GM23338 (cell line): ENCODE data around the gene TMEM190. TPM values are rescaled to one million over a fixed set of nuclear protein-coding genes. Genes with fewer than 3 reads are reported as not detected.

ENCODE experiments used
- ATAC-seq: fragments of 200-7000 bp; cut with Tn5 transposase; 3 replicates; pipeline ENCODE4 v1.9.1; 2020
- DNase-seq: peaks from one replicate; pipeline ENCODE4 v3.0.0-alpha.2; 2015; ENCODE audit warnings: low spot score
- H2AFZ ChIP-seq: fragments of 200-600 bp; sonication (generic); 2 replicates; pipeline ENCODE4 v1.8.0; 2016; ENCODE audit warnings: antibody characterized with exemption, mild to moderate bottlenecking, moderate library complexity
- H3F3A ChIP-seq: fragments of 200-600 bp; sonication (generic); replicated peaks from 2 replicates; pipeline ENCODE4 v1.8.0; 2017; ENCODE audit warnings: antibody characterized with exemption, mixed run types, low read depth
- H3K27ac ChIP-seq: fragments of 200-600 bp; sonication (generic); 2 replicates; pipeline ENCODE4 v1.6.1; 2016; ENCODE audit warnings: low read depth
- H3K27me3 ChIP-seq: fragments of 200-600 bp; sonication (generic); 2 replicates; pipeline ENCODE4 v1.8.0; 2016; ENCODE audit warnings: mild to moderate bottlenecking, mixed run types, moderate library complexity; ENCODE audit not compliant: insufficient read depth
- H3K36me3 ChIP-seq: fragments of 200-600 bp; sonication (generic); 2 replicates; pipeline ENCODE4 v1.8.0; 2016; ENCODE audit warnings: mild to moderate bottlenecking; ENCODE audit not compliant: insufficient read depth
- H3K4me1 ChIP-seq: fragments of 200-600 bp; sonication (generic); 2 replicates; pipeline ENCODE4 v1.8.0; 2016; ENCODE audit warnings: mild to moderate bottlenecking, moderate library complexity; ENCODE audit not compliant: insufficient read depth
- H3K4me2 ChIP-seq: fragments of 200-600 bp; sonication (generic); 2 replicates; pipeline ENCODE4 v1.7.1; 2017; ENCODE audit warnings: mixed run types
- H3K4me3 ChIP-seq: fragments of 200-600 bp; sonication (generic); 2 replicates; pipeline ENCODE4 v1.6.1; 2016; ENCODE audit warnings: mixed run types
- H3K79me2 ChIP-seq: fragments of 200-600 bp; sonication (generic); replicated peaks from 2 replicates; pipeline ENCODE4 v1.8.0; 2017; ENCODE audit warnings: mild to moderate bottlenecking; ENCODE audit not compliant: insufficient read depth
- H3K9me2 ChIP-seq: fragments of 200-600 bp; sonication (generic); 2 replicates; pipeline ENCODE4 v1.8.0; 2017; ENCODE audit not compliant: insufficient read depth
- H4K20me1 ChIP-seq: fragments of 200-600 bp; sonication (generic); replicated peaks from 2 replicates; pipeline ENCODE4 v1.8.0; 2017; ENCODE audit warnings: mild to moderate bottlenecking; ENCODE audit not compliant: insufficient read depth
- H3K27ac Mint-ChIP-seq: 2 replicates; pipeline ENCODE4 v1.8.0; 2020; ENCODE audit warnings: inconsistent platforms, mild to moderate bottlenecking, moderate library complexity, mixed read lengths
- H3K27me3 Mint-ChIP-seq: 3 replicates; pipeline ENCODE4 v1.8.0; 2022; ENCODE audit warnings: low read depth, mild to moderate bottlenecking, moderate library complexity, mixed read lengths, inconsistent platforms; ENCODE audit not compliant: insufficient read depth, poor library complexity
- H3K36me3 Mint-ChIP-seq: 3 replicates; pipeline ENCODE4 v1.8.0; 2021; ENCODE audit warnings: low read depth, mild to moderate bottlenecking, inconsistent platforms, moderate library complexity, mixed read lengths
- H3K4me1 Mint-ChIP-seq: 3 replicates; pipeline ENCODE4 v1.8.0; 2020; ENCODE audit warnings: mild to moderate bottlenecking, inconsistent platforms, mixed read lengths
- H3K4me3 Mint-ChIP-seq: 3 replicates; pipeline ENCODE4 v1.8.0; 2021; ENCODE audit warnings: moderate library complexity, mild to moderate bottlenecking, inconsistent platforms, mixed read lengths
- H3K9me3 Mint-ChIP-seq: 3 replicates; pipeline ENCODE4 v1.8.0; 2020; ENCODE audit warnings: moderate library complexity, mild to moderate bottlenecking, inconsistent platforms, mixed read lengths
- CREB1 ChIP-seq: fragments of 250-450 bp; sonication (Bioruptor Pico); IDR thresholded peaks from 2 replicates; pipeline ENCODE4 v1.5.0; 2020; ENCODE audit warnings: low read depth, mild to moderate bottlenecking, moderate library complexity
- EZH2 ChIP-seq: fragments of 200-600 bp; sonication (generic); IDR thresholded peaks from one replicate; pipeline ENCODE4 v1.8.0; 2017; ENCODE audit warnings: antibody characterized with exemption, mild to moderate bottlenecking, low read depth; ENCODE audit not compliant: unreplicated experiment
- EZH2phosphoT487 ChIP-seq: fragments of 200-600 bp; sonication (generic); IDR thresholded peaks from one replicate; pipeline ENCODE4 v1.8.1; 2018; ENCODE audit warnings: antibody characterized with exemption; ENCODE audit not compliant: unreplicated experiment
- JUNB ChIP-seq: IDR thresholded peaks from one replicate; pipeline ENCODE4 v1.6.1; 2016; ENCODE audit warnings: antibody characterized with exemption; ENCODE audit not compliant: unreplicated experiment
- NANOG ChIP-seq: IDR thresholded peaks from 2 replicates; pipeline ENCODE4 v1.6.1; 2016; ENCODE audit warnings: antibody characterized with exemption, borderline replicate concordance
- POLR2AphosphoS5 ChIP-seq: IDR thresholded peaks from 2 replicates; pipeline ENCODE4 v1.6.1; 2016; ENCODE audit warnings: antibody characterized with exemption, low read depth
- STAT1 ChIP-seq: IDR thresholded peaks from one replicate; pipeline ENCODE4 v1.6.1; 2016; ENCODE audit warnings: antibody characterized with exemption; ENCODE audit not compliant: unreplicated experiment
- ZNF114 ChIP-seq: fragments of 250-450 bp; sonication (Bioruptor Pico); IDR thresholded peaks from 2 replicates; pipeline ENCODE4 v1.5.0; 2020; ENCODE audit warnings: mild to moderate bottlenecking, moderate library complexity
- ZNF331 ChIP-seq: fragments of 250-450 bp; sonication (Bioruptor Pico); IDR thresholded peaks from 2 replicates; pipeline ENCODE4 v1.5.0; 2020; ENCODE audit warnings: low read depth, mild to moderate bottlenecking, moderate library complexity
- polyA plus RNA-seq: library from polyadenylated mRNA; unstranded; fragments of >200 nt; fragmentation: Nextera tagmentation; extraction: Ambion mirVana; gene quantifications from 2 replicates; pipeline ENCODE4 v1.2.1, GENCODE V29; 2016
- total RNA-seq: library from RNA; depleted of rRNA; stranded (reverse); fragments of >200 nt; shearing (Covaris generic); gene quantifications from 2 replicates; pipeline ENCODE4 v1.2.3, GENCODE V29; 2014
- TF ChIP-seq, protein P1 (sequence below): IDR thresholded peaks from one replicate; pipeline ENCODE4 v1.6.1; 2018; ENCODE audit warnings: antibody characterized with exemption; ENCODE audit not compliant: unreplicated experiment
- TF ChIP-seq, protein P2 (sequence below): IDR thresholded peaks from 2 replicates; pipeline ENCODE4 v1.6.1; 2016; ENCODE audit warnings: antibody characterized with exemption
- TF ChIP-seq, protein P3 (sequence below): fragments of 250-450 bp; sonication (Bioruptor Pico); IDR thresholded peaks from 2 replicates; pipeline ENCODE4 v1.5.0; 2020; ENCODE audit warnings: mild to moderate bottlenecking, moderate library complexity
- TF ChIP-seq, protein P4 (sequence below), 2 experiments: fragments of 200-600 bp in 1 of 2; sonication (generic) in 1 of 2; conservative IDR thresholded peaks; 2 replicates each; pipeline versions ENCODE4 v1.5.1 to v1.6.1; 2016 to 2017; ENCODE audit warnings: antibody characterized with exemption in 2 of 2, low read depth in 2 of 2, mild to moderate bottlenecking in 2 of 2, moderate library complexity in 1 of 2

Gene TMEM190
- total and polyA plus RNA-seq, 2 experiments from 2014 or later = 4.8 TPM; not detected in 1

DNA sequence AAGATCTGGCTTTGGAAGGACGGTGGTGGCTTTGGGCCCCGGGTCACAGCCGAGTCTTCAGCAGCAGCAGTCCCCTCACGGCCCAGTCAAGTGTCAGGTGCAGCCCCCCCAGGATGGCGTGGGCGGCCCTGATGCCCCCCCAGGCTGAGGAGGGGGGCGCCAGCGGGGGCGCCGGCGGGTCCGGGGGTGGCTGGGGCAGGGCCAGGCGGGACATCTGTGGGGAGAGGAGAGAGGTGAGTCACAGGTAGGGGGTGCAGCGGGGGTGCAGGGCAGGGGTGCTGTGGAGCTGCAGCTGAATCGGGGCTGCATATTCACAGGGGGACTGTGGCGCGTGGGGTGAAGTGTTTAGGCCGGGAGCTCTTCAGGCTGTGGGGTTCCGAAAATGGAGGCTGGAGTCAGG lies 10.7 kb upstream of the TMEM190 start:
- Histone ChIP-seq H3K27me3 (peaks cover 39% of the 10 kb centered on the region), H3F3A (peaks cover 4% of the 10 kb centered on the region; the same call in 1 of the 2 replicates), H3K9me2 (no peaks in the 10 kb centered on the region), H3K4me1 (no peaks in the 10 kb centered on the region; the same call in 1 of the 2 replicates), H3K79me2 (no peaks in the 10 kb centered on the region), H3K4me3 (no peak overlapping the region), H3K36me3 (no peaks in the 10 kb centered on the region), H2AFZ (no peak overlapping the region), H3K27ac (no peak overlapping the region), H3K4me2 (no peak overlapping the region), H4K20me1 (no peaks in the 10 kb centered on the region)
- DNase-seq = no peak
- H3K27me3 Mint-ChIP-seq = peaks cover 39% of the 10 kb centered on the region
- ATAC-seq = no peak
- no peak for TF ChIP-seq STAT1
- no peak for TF ChIP-seq ZNF114 (CRISPR knock-in tag)
- TF ChIP-seq EZH2phosphoT487 = no peak
- no peak for TF ChIP-seq JUNB
- TF ChIP-seq, protein P1, sequence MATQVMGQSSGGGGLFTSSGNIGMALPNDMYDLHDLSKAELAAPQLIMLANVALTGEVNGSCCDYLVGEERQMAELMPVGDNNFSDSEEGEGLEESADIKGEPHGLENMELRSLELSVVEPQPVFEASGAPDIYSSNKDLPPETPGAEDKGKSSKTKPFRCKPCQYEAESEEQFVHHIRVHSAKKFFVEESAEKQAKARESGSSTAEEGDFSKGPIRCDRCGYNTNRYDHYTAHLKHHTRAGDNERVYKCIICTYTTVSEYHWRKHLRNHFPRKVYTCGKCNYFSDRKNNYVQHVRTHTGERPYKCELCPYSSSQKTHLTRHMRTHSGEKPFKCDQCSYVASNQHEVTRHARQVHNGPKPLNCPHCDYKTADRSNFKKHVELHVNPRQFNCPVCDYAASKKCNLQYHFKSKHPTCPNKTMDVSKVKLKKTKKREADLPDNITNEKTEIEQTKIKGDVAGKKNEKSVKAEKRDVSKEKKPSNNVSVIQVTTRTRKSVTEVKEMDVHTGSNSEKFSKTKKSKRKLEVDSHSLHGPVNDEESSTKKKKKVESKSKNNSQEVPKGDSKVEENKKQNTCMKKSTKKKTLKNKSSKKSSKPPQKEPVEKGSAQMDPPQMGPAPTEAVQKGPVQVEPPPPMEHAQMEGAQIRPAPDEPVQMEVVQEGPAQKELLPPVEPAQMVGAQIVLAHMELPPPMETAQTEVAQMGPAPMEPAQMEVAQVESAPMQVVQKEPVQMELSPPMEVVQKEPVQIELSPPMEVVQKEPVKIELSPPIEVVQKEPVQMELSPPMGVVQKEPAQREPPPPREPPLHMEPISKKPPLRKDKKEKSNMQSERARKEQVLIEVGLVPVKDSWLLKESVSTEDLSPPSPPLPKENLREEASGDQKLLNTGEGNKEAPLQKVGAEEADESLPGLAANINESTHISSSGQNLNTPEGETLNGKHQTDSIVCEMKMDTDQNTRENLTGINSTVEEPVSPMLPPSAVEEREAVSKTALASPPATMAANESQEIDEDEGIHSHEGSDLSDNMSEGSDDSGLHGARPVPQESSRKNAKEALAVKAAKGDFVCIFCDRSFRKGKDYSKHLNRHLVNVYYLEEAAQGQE = no peak
- TF ChIP-seq POLR2AphosphoS5 = no peak
- TF ChIP-seq, protein P2, sequence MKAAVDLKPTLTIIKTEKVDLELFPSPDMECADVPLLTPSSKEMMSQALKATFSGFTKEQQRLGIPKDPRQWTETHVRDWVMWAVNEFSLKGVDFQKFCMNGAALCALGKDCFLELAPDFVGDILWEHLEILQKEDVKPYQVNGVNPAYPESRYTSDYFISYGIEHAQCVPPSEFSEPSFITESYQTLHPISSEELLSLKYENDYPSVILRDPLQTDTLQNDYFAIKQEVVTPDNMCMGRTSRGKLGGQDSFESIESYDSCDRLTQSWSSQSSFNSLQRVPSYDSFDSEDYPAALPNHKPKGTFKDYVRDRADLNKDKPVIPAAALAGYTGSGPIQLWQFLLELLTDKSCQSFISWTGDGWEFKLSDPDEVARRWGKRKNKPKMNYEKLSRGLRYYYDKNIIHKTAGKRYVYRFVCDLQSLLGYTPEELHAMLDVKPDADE = no peak
- no peak for TF ChIP-seq NANOG
- TF ChIP-seq, protein P3, sequence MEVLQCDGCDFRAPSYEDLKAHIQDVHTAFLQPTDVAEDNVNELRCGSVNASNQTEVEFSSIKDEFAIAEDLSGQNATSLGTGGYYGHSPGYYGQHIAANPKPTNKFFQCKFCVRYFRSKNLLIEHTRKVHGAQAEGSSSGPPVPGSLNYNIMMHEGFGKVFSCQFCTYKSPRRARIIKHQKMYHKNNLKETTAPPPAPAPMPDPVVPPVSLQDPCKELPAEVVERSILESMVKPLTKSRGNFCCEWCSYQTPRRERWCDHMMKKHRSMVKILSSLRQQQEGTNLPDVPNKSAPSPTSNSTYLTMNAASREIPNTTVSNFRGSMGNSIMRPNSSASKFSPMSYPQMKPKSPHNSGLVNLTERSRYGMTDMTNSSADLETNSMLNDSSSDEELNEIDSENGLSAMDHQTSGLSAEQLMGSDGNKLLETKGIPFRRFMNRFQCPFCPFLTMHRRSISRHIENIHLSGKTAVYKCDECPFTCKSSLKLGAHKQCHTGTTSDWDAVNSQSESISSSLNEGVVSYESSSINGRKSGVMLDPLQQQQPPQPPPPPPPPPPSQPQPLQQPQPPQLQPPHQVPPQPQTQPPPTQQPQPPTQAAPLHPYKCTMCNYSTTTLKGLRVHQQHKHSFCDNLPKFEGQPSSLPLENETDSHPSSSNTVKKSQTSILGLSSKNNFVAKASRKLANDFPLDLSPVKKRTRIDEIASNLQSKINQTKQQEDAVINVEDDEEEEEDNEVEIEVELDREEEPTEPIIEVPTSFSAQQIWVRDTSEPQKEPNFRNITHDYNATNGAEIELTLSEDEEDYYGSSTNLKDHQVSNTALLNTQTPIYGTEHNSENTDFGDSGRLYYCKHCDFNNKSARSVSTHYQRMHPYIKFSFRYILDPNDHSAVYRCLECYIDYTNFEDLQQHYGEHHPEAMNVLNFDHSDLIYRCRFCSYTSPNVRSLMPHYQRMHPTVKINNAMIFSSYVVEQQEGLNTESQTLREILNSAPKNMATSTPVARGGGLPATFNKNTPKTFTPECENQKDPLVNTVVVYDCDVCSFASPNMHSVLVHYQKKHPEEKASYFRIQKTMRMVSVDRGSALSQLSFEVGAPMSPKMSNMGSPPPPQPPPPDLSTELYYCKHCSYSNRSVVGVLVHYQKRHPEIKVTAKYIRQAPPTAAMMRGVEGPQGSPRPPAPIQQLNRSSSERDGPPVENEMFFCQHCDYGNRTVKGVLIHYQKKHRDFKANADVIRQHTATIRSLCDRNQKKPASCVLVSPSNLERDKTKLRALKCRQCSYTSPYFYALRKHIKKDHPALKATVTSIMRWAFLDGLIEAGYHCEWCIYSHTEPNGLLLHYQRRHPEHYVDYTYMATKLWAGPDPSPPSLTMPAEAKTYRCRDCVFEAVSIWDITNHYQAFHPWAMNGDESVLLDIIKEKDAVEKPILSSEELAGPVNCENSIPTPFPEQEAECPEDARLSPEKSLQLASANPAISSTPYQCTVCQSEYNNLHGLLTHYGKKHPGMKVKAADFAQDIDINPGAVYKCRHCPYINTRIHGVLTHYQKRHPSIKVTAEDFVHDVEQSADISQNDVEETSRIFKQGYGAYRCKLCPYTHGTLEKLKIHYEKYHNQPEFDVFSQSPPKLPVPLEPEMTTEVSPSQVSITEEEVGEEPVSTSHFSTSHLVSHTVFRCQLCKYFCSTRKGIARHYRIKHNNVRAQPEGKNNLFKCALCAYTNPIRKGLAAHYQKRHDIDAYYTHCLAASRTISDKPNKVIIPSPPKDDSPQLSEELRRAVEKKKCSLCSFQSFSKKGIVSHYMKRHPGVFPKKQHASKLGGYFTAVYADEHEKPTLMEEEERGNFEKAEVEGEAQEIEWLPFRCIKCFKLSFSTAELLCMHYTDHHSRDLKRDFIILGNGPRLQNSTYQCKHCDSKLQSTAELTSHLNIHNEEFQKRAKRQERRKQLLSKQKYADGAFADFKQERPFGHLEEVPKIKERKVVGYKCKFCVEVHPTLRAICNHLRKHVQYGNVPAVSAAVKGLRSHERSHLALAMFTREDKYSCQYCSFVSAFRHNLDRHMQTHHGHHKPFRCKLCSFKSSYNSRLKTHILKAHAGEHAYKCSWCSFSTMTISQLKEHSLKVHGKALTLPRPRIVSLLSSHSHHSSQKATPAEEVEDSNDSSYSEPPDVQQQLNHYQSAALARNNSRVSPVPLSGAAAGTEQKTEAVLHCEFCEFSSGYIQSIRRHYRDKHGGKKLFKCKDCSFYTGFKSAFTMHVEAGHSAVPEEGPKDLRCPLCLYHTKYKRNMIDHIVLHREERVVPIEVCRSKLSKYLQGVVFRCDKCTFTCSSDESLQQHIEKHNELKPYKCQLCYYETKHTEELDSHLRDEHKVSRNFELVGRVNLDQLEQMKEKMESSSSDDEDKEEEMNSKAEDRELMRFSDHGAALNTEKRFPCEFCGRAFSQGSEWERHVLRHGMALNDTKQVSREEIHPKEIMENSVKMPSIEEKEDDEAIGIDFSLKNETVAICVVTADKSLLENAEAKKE (CRISPR knock-in tag) = no peak
- TF ChIP-seq CREB1 = no peak
- TF ChIP-seq ZNF331 (CRISPR knock-in tag) = no peak
- TF ChIP-seq, protein P4, sequence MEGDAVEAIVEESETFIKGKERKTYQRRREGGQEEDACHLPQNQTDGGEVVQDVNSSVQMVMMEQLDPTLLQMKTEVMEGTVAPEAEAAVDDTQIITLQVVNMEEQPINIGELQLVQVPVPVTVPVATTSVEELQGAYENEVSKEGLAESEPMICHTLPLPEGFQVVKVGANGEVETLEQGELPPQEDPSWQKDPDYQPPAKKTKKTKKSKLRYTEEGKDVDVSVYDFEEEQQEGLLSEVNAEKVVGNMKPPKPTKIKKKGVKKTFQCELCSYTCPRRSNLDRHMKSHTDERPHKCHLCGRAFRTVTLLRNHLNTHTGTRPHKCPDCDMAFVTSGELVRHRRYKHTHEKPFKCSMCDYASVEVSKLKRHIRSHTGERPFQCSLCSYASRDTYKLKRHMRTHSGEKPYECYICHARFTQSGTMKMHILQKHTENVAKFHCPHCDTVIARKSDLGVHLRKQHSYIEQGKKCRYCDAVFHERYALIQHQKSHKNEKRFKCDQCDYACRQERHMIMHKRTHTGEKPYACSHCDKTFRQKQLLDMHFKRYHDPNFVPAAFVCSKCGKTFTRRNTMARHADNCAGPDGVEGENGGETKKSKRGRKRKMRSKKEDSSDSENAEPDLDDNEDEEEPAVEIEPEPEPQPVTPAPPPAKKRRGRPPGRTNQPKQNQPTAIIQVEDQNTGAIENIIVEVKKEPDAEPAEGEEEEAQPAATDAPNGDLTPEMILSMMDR (conservative IDR thresholded peaks at IDR 0.05; ENCODE audit: low read depth in 2 of 2) = no peak
- no peak for TF ChIP-seq EZH2
- H3K9me3 Mint-ChIP-seq = no peaks in the 10 kb centered on the region; the same call in 1 of the 3 replicates
- peak overlapping the region; percentile 10; the same call in 1 of the 3 replicates for H3K4me3 Mint-ChIP-seq
- H3K36me3 Mint-ChIP-seq = no peaks in the 10 kb centered on the region; the same call in 2 of the 3 replicates
- peaks cover 19% of the 10 kb centered on the region for H3K4me1 Mint-ChIP-seq
- no peak overlapping the region for H3K27ac Mint-ChIP-seq
